Right atrium auricular region (tissue), 2 donors: ENCODE data around the gene USP28. TPM values are rescaled to one million over a fixed set of nuclear protein-coding genes. Genes with fewer than 3 reads are reported as not detected.

Source experiments
- DNase-seq: peaks from one replicate; pipeline ENCODE4 v3.0.0-alpha.2; 2019; ENCODE audit warnings: low spot score
- H3K27ac ChIP-seq, 2 donors: fragments of 200-600 bp; sonication (generic); 1 replicate in 1 of 2; 2 replicates in 1 of 2; pipeline ENCODE4 v1.5.1; 2016 to 2019
- H3K27me3 ChIP-seq, 2 donors: fragments of 200-600 bp; sonication (generic); one replicate each; pipeline versions ENCODE4 v1.5.1 to v1.6.0; 2017 to 2019
- H3K36me3 ChIP-seq: fragments of 200-600 bp; sonication (generic); one replicate; pipeline ENCODE4 v1.5.1; 2016
- H3K4me1 ChIP-seq, 2 donors: fragments of 200-600 bp; sonication (generic); one replicate each; pipeline versions ENCODE4 v1.5.1 to v1.6.0; 2017 to 2019
- H3K4me3 ChIP-seq, 2 donors: fragments of 200-600 bp; sonication (generic); 1 replicate in 1 of 2; 2 replicates in 1 of 2; pipeline ENCODE4 v1.5.1; 2017 to 2019; ENCODE audit warnings: mild to moderate bottlenecking in 1 of 2, moderate library complexity in 1 of 2
- H3K9me3 ChIP-seq, 2 donors: fragments of 200-600 bp; sonication (generic); one replicate each; pipeline ENCODE4 v1.5.1; 2019
- total RNA-seq, 2 donors: library from RNA; depleted of rRNA; stranded (reverse); fragments of >200 nt; gene quantifications; one replicate each; pipeline ENCODE4 v1.1.0, GENCODE V29; 2016
- TF ChIP-seq, protein P1 (sequence below), 2 donors: fragments of 200-600 bp; sonication (generic); IDR thresholded peaks; one replicate each; pipeline ENCODE4 v1.5.1; 2019; ENCODE audit warnings: antibody characterized with exemption in 2 of 2

USP28 gene
- total RNA-seq, 2 donors from 2014 or later, result 116 to 135 TPM

DNA sequence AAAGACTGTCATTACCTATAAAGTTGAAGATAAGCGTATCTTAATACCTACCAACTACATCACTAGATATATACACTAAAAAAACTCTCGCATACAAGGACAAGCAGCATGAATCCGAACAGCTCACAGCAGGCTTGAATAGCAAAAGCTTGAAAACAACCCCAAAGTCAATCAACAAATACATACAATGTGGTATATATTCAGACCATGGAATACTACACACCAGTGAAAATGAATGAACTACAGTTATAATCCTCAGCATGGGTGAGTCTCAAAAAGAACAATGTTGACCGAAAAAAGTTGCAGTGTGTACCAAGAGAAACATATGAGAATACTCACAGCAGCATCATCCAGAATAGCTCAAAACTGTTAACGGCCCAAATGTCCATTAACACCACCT lies 25.2 kb downstream of the USP28 start:
- peaks cover 0 to 5% of the 10 kb centered on the region in 2 donors for H3K4me1 ChIP-seq
- TF ChIP-seq, protein P1, sequence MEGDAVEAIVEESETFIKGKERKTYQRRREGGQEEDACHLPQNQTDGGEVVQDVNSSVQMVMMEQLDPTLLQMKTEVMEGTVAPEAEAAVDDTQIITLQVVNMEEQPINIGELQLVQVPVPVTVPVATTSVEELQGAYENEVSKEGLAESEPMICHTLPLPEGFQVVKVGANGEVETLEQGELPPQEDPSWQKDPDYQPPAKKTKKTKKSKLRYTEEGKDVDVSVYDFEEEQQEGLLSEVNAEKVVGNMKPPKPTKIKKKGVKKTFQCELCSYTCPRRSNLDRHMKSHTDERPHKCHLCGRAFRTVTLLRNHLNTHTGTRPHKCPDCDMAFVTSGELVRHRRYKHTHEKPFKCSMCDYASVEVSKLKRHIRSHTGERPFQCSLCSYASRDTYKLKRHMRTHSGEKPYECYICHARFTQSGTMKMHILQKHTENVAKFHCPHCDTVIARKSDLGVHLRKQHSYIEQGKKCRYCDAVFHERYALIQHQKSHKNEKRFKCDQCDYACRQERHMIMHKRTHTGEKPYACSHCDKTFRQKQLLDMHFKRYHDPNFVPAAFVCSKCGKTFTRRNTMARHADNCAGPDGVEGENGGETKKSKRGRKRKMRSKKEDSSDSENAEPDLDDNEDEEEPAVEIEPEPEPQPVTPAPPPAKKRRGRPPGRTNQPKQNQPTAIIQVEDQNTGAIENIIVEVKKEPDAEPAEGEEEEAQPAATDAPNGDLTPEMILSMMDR (IDR thresholded peaks at IDR 0.05), result no peak
- no peaks in the 10 kb centered on the region for H3K9me3 ChIP-seq
- peaks cover 50% of the 10 kb centered on the region for H3K36me3 ChIP-seq
- no peaks in the 10 kb centered on the region for H3K27me3 ChIP-seq
- H3K4me3 ChIP-seq, result no peak overlapping the region
- no peak overlapping the region for H3K27ac ChIP-seq
- no peak for DNase-seq

- H3K9me3 ChIP-seq, result no peaks in the 10 kb centered on the region
- DNase-seq, result no peak
- H3K27me3 ChIP-seq, result no peaks in the 10 kb centered on the region
- TF ChIP-seq, protein P1 (IDR thresholded peaks at IDR 0.05), result no peak
- H3K27ac ChIP-seq, result no peak overlapping the region
- H3K4me3 ChIP-seq, result no peak overlapping the region
- H3K36me3 ChIP-seq, result peaks cover 50% of the 10 kb centered on the region
- H3K4me1 ChIP-seq, result peaks cover 0 to under 1% of the 10 kb centered on the region in 2 donors
These were observed 25.7 kb downstream of the USP28 start for GRCh38 chr11:113849713-113850112.

GRCh38 chr11:113847580-113847979 lies 27.8 kb downstream of the USP28 start:
- Histone ChIP-seq H3K27ac (no peak overlapping the region), H3K36me3 (peaks cover 55% of the 10 kb centered on the region), H3K9me3 (no peaks in the 10 kb centered on the region), H3K27me3 (no peaks in the 10 kb centered on the region), H3K4me3 (no peak overlapping the region), H3K4me1 (no peaks in the 10 kb centered on the region)
- DNase-seq, result no peak
- TF ChIP-seq, protein P1 (IDR thresholded peaks at IDR 0.05), result no peak

DNA sequence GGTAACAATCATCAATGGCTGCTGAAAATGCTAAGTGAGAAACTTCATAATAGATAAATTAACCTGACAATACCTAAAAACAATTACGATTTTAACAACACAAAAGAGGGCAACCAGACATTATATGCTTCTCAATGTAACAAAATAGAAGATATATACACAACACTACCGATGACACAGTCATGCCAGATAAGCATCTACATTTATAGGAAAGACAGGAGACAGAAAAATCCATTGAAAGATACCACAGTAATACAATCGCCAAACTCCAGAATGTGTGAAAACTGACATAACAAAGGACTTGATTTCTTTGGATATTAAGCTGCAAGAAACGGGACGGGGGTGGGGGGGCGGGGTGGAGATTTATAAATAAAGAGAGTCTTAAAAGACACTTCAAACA lies 28.3 kb downstream of the USP28 start:
- Histone ChIP-seq H3K9me3 (no peaks in the 10 kb centered on the region), H3K4me1 (no peaks in the 10 kb centered on the region), H3K36me3 (peaks cover 50% of the 10 kb centered on the region), H3K27me3 (no peaks in the 10 kb centered on the region), H3K4me3 (no peak overlapping the region), H3K27ac (no peak overlapping the region)
- no peak for DNase-seq
- TF ChIP-seq, protein P1 (IDR thresholded peaks at IDR 0.05), result no peak

- DNase-seq, result no peak
- H3K36me3 ChIP-seq, result peaks cover 59% of the 10 kb centered on the region
- H3K9me3 ChIP-seq, result no peaks in the 10 kb centered on the region
- no peaks in the 10 kb centered on the region for H3K27me3 ChIP-seq
- no peak overlapping the region for H3K4me3 ChIP-seq
- peaks cover 0 to 5% of the 10 kb centered on the region in 2 donors for H3K4me1 ChIP-seq
- TF ChIP-seq, protein P1 (IDR thresholded peaks at IDR 0.05), result no peak
- H3K27ac ChIP-seq, result no peak overlapping the region
These were observed 33.7 kb downstream of the USP28 start for GRCh38 chr11:113841691-113842090.

GRCh38 chr11:113840932-113841664 lies 34.3 kb downstream of the USP28 start:
- H3K4me3 ChIP-seq, result no peak overlapping the region
- no peaks in the 10 kb centered on the region for H3K9me3 ChIP-seq
- H3K27ac ChIP-seq, result no peak overlapping the region
- TF ChIP-seq, protein P1 (IDR thresholded peaks at IDR 0.05), result no peak
- peaks cover 0 to 5% of the 10 kb centered on the region in 2 donors for H3K4me1 ChIP-seq
- peaks cover 65% of the 10 kb centered on the region for H3K36me3 ChIP-seq
- DNase-seq, result no peak
- H3K27me3 ChIP-seq, result no peaks in the 10 kb centered on the region
